Breast epithelium (tissue), 4 donors: ENCODE results near the gene CABLES2. TPM values are rescaled to one million over a fixed set of nuclear protein-coding genes. Genes with fewer than 3 reads are reported as not detected.

Source experiments
- DNase-seq, 2 donors: peaks; one replicate each; pipeline ENCODE4 v3.0.0-alpha.2; 2019; ENCODE audit warnings: low spot score in 2 of 2
- H3K27ac ChIP-seq, 2 donors: fragments of 200-600 bp; sonication (generic) in 1 of 2; one replicate each; pipeline ENCODE4 v1.5.1; 2016 to 2019; ENCODE audit warnings: mild to moderate bottlenecking in 1 of 2
- H3K27me3 ChIP-seq, 2 donors: fragments of 200-600 bp; sonication (generic) in 1 of 2; one replicate each; pipeline versions ENCODE4 v1.5.1 to v1.6.0; 2017 to 2019; ENCODE audit warnings: control low read depth in 1 of 2, mild to moderate bottlenecking in 1 of 2
- H3K36me3 ChIP-seq: fragments of 200-600 bp; one replicate; pipeline ENCODE4 v1.5.1; 2019
- H3K4me1 ChIP-seq, 2 donors: fragments of 200-600 bp; sonication (generic); one replicate each; pipeline ENCODE4 v1.5.1; 2016 to 2019; ENCODE audit warnings: control low read depth in 1 of 2
- H3K4me3 ChIP-seq, 3 donors: fragments of 200-600 bp; sonication (generic); 1 replicate in 2 of 3; 2 replicates in 1 of 3; pipeline ENCODE4 v1.5.1; 2016 to 2019; ENCODE audit warnings: mild to moderate bottlenecking in 3 of 3, moderate library complexity in 2 of 3
- H3K9me3 ChIP-seq, 2 donors: fragments of 200-600 bp; sonication (generic) in 1 of 2; one replicate each; pipeline ENCODE4 v1.5.1; 2016 to 2019; ENCODE audit warnings: control low read depth in 1 of 2
- POLR2A ChIP-seq: fragments of 450-650 bp; IDR thresholded peaks from one replicate; pipeline ENCODE4 v1.6.1; 2016; ENCODE audit warnings: antibody characterized with exemption, mild to moderate bottlenecking, moderate library complexity
- POLR2AphosphoS5 ChIP-seq, 3 donors: sonication (generic); formaldehyde crosslinking; IDR thresholded peaks; one replicate each; pipeline ENCODE4 v1.6.1; 2017; ENCODE audit warnings: antibody characterized with exemption in 3 of 3
- intact Hi-C: fragments of 100-400 bp; cut with DNase I; formaldehyde crosslinking; loops from one replicate; pipeline ENCODE4 v1.15.1; 2023; ENCODE audit warnings: low total_unique reads
- total RNA-seq, 3 donors: library from RNA; depleted of rRNA; stranded (reverse); fragments of >200 nt; gene quantifications; one replicate each; pipeline ENCODE4 v1.1.0, GENCODE V29; 2016
- TF ChIP-seq, protein P1 (sequence below), 3 donors: fragments of 450-650 bp; IDR thresholded peaks; one replicate each; pipeline ENCODE4 v1.5.1; 2016 to 2017; ENCODE audit warnings: antibody characterized with exemption in 3 of 3, mild to moderate bottlenecking in 3 of 3, moderate library complexity in 3 of 3

CABLES2 gene
- total RNA-seq, 3 donors from 2014 or later = 1.8 to 3.2 (median 2.9) TPM

DNA sequence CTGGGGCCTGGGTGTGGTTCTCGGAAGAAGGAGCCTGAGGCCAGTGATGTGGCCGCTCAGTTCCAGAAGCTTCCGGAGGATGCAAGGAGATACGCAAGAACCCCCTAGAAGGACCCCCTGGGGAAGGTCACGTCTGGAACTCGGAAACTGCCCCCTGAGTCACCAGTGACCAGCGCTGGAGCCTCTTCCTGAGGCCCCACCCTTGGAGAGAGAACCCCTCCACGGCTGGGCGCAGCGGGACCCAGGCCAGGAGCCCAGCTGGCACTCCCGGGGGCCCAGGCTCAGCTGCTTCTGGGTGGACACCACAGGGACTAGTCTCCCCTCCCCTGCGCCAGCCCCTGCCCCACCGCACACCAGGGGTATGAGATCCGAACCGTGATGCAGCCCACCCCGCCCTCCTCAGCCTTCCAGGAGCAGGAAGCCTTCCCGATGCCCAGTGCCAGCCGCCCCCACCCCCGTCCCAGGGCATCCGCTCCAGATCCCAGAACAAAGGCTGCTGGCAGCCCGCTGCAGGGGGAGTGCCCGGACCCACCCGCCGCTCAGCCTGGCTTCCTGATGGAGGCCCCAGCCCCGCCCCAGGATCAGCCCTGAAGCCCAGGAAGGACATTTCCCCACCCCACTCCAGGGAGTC, 47.5 kb downstream of the CABLES2 start:
- Histone ChIP-seq H3K27ac (peak overlapping the region; percentile 79 to 92), H3K4me1 (peaks cover 39 to 61% of the 10 kb centered on the region in 2 donors), H3K27me3 (no peaks in the 10 kb centered on the region), H3K4me3 (peak overlapping the region in 1 of 3 donors; percentile 46), H3K9me3 (no peaks in the 10 kb centered on the region), H3K36me3 (no peaks in the 10 kb centered on the region)
- intact Hi-C loops = no loop called here
- DNase-seq = no peak
- TF ChIP-seq POLR2A (no peak), POLR2AphosphoS5 (IDR thresholded peaks at IDR 0.05) (peak in 1 of 3 donors; percentile 25)
- TF ChIP-seq, protein P1, sequence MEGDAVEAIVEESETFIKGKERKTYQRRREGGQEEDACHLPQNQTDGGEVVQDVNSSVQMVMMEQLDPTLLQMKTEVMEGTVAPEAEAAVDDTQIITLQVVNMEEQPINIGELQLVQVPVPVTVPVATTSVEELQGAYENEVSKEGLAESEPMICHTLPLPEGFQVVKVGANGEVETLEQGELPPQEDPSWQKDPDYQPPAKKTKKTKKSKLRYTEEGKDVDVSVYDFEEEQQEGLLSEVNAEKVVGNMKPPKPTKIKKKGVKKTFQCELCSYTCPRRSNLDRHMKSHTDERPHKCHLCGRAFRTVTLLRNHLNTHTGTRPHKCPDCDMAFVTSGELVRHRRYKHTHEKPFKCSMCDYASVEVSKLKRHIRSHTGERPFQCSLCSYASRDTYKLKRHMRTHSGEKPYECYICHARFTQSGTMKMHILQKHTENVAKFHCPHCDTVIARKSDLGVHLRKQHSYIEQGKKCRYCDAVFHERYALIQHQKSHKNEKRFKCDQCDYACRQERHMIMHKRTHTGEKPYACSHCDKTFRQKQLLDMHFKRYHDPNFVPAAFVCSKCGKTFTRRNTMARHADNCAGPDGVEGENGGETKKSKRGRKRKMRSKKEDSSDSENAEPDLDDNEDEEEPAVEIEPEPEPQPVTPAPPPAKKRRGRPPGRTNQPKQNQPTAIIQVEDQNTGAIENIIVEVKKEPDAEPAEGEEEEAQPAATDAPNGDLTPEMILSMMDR (IDR thresholded peaks at IDR 0.05) = no peak

DNA sequence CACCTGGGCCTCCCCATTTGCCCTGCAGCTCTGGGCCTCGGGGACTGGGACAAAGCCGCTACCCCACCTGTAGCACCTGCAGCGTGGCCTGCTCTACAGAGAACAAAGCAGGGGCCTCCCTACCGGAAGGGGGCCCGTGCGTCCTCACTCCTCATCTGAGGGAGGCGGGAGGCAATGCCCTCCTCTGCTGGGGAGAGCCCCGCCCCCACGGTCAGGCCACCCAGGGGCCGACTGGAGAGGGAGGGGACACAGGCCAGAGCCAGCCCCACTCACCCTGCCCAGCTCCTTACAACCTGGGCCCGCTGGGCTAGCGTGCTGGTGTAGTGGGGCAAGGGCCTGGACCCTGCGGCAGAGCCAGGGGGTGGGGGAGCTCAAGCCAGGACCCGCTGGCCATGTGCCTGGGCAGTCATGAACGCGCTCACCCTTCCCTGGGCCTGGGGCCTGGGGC, 48.0 kb downstream of the CABLES2 start:
- H3K27me3 ChIP-seq = no peaks in the 10 kb centered on the region
- no peaks in the 10 kb centered on the region for H3K36me3 ChIP-seq
- H3K4me3 ChIP-seq = peak overlapping the region in 1 of 3 donors; percentile 46
- intact Hi-C loops = no loop called here
- TF ChIP-seq POLR2AphosphoS5 (IDR thresholded peaks at IDR 0.05) = no peak
- TF ChIP-seq, protein P1 (IDR thresholded peaks at IDR 0.05) = no peak
- no peak for TF ChIP-seq POLR2A
- peaks cover 39 to 62% of the 10 kb centered on the region in 2 donors for H3K4me1 ChIP-seq
- no peaks in the 10 kb centered on the region for H3K9me3 ChIP-seq
- H3K27ac ChIP-seq = peak overlapping the region; percentile 79 to 92
- DNase-seq = no peak

DNA sequence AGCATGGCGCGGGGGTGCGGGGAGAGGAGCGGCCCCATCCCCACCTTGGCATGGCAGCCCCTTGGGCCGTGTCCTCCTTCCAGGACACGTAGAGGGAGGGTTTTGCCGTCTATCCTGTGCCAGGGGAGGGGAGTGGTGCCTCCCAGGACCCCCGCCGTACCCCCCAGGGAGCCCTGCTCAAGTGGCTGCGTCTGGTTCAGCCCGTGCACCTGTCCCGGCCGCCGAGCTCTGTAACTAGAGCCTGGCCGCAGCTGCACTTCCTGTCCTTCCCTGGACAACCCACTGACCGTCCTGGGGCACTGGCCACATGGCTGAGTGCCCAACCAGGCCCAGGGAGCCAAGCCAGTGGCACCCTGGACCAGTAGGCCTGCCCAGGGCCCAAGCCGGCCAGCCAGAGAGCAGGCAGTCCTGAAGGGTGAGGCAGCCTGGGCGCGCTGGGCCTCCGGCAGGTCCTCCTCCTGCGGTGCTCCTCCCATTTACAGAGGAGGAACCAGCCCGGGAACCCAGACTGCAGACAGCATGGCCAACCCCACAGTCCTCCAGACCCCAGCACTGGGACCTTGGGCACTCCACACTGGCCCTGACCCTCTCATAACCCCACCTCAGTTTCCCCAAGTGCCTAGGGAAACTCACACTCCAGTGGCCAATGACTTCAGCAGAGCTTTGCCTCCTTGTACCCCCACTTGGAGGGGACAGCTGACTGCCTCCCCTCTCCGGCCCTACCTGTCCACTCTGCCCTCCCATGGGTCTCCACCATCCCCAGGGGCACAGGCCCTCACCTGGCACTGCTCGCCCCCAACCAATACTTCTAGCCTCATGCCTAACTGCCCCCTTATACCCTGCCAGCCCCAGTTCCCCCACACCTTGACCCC, 48.7 kb downstream of the CABLES2 start:
- intact Hi-C loops = no loop called here
- no peak for DNase-seq
- no peak for TF ChIP-seq POLR2A
- no peak for TF ChIP-seq POLR2AphosphoS5 (IDR thresholded peaks at IDR 0.05)
- TF ChIP-seq, protein P1 (IDR thresholded peaks at IDR 0.05) = no peak
- no peaks in the 10 kb centered on the region for H3K9me3 ChIP-seq
- H3K4me1 ChIP-seq = peaks cover 44 to 62% of the 10 kb centered on the region in 2 donors
- H3K27me3 ChIP-seq = no peaks in the 10 kb centered on the region
- no peaks in the 10 kb centered on the region for H3K36me3 ChIP-seq
- peak overlapping the region; percentile 79 to 92 for H3K27ac ChIP-seq
- peak overlapping the region in 1 of 3 donors; percentile 46 for H3K4me3 ChIP-seq

DNA sequence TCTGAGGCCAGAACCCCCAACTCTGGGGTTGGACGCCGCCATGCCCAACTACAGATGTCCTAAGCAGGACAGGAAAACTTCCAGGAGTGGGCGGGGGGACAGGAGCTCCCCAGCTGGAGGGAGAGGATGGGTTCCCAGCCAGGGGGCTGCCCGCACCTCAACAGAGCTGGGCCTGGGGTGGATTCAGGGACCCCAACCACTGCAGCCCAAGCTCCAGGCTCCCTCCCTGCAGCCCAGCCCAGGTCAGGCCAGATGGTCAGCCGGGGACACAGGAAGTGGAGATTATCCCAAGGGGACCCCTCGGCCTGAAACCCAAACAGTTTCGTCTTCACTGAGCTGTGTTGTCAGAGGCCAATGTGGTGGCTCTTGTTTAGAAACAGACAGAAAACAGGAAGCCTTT, 49.4 kb downstream of the CABLES2 start:
- TF ChIP-seq POLR2AphosphoS5 (IDR thresholded peaks at IDR 0.05) (no peak), POLR2A (no peak)
- TF ChIP-seq, protein P1 (IDR thresholded peaks at IDR 0.05) = no peak
- peaks cover 47 to 57% of the 10 kb centered on the region in 2 donors for H3K4me1 ChIP-seq

DNA sequence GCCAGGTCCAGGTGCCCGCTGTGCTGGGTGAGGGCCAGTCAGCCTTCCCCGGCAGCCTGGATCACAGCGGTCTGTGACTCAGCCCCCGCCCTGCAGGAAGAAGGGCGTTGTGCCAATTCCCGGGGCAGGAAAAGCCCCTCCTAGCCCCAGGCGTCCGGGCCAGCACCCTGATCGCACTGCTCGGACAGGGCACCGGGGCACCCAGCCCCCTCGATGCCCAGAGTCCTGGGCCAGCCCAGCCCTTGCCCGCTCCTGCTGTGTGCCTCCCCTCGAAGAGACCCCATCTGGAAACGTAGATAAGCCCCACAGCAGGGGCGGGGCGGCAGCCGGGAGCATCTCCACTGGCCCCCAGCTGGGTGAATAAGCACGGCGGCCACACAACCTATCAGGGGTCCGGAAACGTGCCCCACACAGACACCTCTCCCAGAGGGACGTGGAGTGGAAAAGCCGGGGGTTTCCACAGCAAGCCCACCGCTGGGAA, 49.9 kb downstream of the CABLES2 start:
- DNase-seq = no peak
- Histone ChIP-seq H3K4me1 (peaks cover 47 to 53% of the 10 kb centered on the region in 2 donors), H3K27ac (peak overlapping the region; percentile 79 to 92), H3K4me3 (peak overlapping the region in 1 of 3 donors; percentile 51), H3K9me3 (no peaks in the 10 kb centered on the region), H3K36me3 (no peaks in the 10 kb centered on the region), H3K27me3 (no peaks in the 10 kb centered on the region)
- TF ChIP-seq, protein P1 (IDR thresholded peaks at IDR 0.05) = no peak
- intact Hi-C loops = no loop called here

More for the DNA sequence above, 49.4 kb downstream of the CABLES2 start:
- DNase-seq = no peak
- intact Hi-C loops = no loop called here
- Histone ChIP-seq H3K9me3 (no peaks in the 10 kb centered on the region), H3K27ac (peak overlapping the region; percentile 79 to 92), H3K27me3 (no peaks in the 10 kb centered on the region), H3K36me3 (no peaks in the 10 kb centered on the region), H3K4me3 (peak overlapping the region in 1 of 3 donors; percentile 51)
